Measurements from ENCODE around the gene LGALS13. TPM values are rescaled to one million over a fixed set of nuclear protein-coding genes. Genes with fewer than 3 reads are reported as not detected.

LGALS13 gene
- total RNA-seq, 1 experiment from 2014 or later = not detected

GRCh38 chr19:39588066-39588465 lies 14.3 kb upstream of the LGALS13 start:
- no peak overlapping the region for H3K4me3 Mint-ChIP-seq
- Histone ChIP-seq H3K4me1 (ENCODE audit: insufficient read depth, low read length) (no peaks in the 10 kb centered on the region), H3K4ac (ENCODE audit: low read depth, low read length) (no peak overlapping the region), H2BK15ac (ENCODE audit: low read depth, low read length) (no peak overlapping the region), H4K5ac (ENCODE audit: insufficient read length, low read depth, low read length) (no peak overlapping the region), H3K9ac (ENCODE audit: extremely low read depth, insufficient read length, low read length) (no peak overlapping the region), H4K8ac (replicated peaks; ENCODE audit: insufficient read length, low read depth, low read length) (no peak overlapping the region), H3K4me2 (ENCODE audit: insufficient read depth, insufficient read length, low read length) (no peak overlapping the region), H3T11ph (ENCODE audit: low read length) (no peak overlapping the region), H3K79me1 (ENCODE audit: insufficient read depth, low read depth, low read length, poor library complexity, severe bottlenecking) (no peaks in the 10 kb centered on the region), H2AFZ (ENCODE audit: low read length) (no peak overlapping the region), H2BK12ac (ENCODE audit: insufficient read length, low read depth, low read length) (no peak overlapping the region), H3K27ac (ENCODE audit: insufficient read length, low read depth, low read length) (no peak overlapping the region), H3K18ac (ENCODE audit: insufficient read length, low read depth, low read length) (no peak overlapping the region), H3K27me3 (ENCODE audit: insufficient read depth, low read length) (no peaks in the 10 kb centered on the region), H3K56ac (ENCODE audit: insufficient read length, low read depth, low read length) (no peak overlapping the region), H3K14ac (ENCODE audit: insufficient read depth, low read length) (no peak overlapping the region), H2BK20ac (ENCODE audit: low read depth, low read length, poor library complexity, severe bottlenecking) (no peak overlapping the region), H3K9me3 (ENCODE audit: control insufficient read depth, low read depth, low read length) (no peaks in the 10 kb centered on the region), H3K23me2 (ENCODE audit: insufficient read length, low read depth, low read length, poor library complexity, severe bottlenecking) (no peaks in the 10 kb centered on the region), H3K79me2 (ENCODE audit: insufficient read depth, low read length) (no peaks in the 10 kb centered on the region), H2AK5ac (ENCODE audit: insufficient read length, low read length) (no peak overlapping the region), H3K23ac (ENCODE audit: insufficient read length, low read depth, low read length) (no peak overlapping the region), H2BK5ac (ENCODE audit: insufficient read length, low read length) (no peak overlapping the region), H4K20me1 (ENCODE audit: control insufficient read depth, insufficient read depth, insufficient read length) (no peaks in the 10 kb centered on the region), H4K91ac (ENCODE audit: insufficient read length, low read depth, low read length) (no peak overlapping the region), H2BK120ac (ENCODE audit: low read depth, low read length, poor library complexity, severe bottlenecking) (no peak overlapping the region)
- DNase-seq = no peak
- H3K9me3 Mint-ChIP-seq = no peaks in the 10 kb centered on the region
- no peak overlapping the region for H3K27ac Mint-ChIP-seq
- no peaks in the 10 kb centered on the region for H3K36me3 Mint-ChIP-seq (ENCODE audit: insufficient read depth in 1 of 3, low read depth in 3 of 3)
- no peak for TF ChIP-seq CTCF (conservative IDR thresholded peaks at IDR 0.05)
- H3K4me1 Mint-ChIP-seq = no peaks in the 10 kb centered on the region
- no CpG with 5 or more reads among the region's 2 CpGs for WGBS (ENCODE audit: extremely low coverage, insufficient read length, low lambda C conversion rate)
- H3K27me3 Mint-ChIP-seq (ENCODE audit: low read depth) = peaks cover 33% of the 10 kb centered on the region
